ENCODE results near the gene ASMTL.
"Not testable (repeated sequence)": the region's sequence is repeated elsewhere in the genome, so short reads cannot be mapped to it uniquely, and the experiment has no call there.

DNA sequence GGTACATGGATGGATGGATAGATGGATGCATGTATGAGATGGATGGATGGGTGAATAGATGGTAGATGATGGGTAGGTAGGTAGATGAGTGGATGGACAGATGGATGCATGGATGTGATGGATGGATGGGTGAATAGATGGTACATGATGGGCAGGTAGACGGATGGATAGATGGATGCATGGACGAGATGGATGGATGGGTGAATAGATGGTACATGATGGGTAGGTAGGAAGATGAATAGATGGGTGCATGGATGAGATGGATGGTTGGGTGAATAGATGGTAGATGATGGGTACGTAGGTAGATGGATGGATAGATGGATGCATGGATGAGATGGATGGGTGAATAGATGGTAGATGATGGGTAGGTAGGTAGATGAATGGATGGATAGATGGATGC is 48.8 kb downstream of the ASMTL start:
- TF ChIP-seq, protein P1, sequence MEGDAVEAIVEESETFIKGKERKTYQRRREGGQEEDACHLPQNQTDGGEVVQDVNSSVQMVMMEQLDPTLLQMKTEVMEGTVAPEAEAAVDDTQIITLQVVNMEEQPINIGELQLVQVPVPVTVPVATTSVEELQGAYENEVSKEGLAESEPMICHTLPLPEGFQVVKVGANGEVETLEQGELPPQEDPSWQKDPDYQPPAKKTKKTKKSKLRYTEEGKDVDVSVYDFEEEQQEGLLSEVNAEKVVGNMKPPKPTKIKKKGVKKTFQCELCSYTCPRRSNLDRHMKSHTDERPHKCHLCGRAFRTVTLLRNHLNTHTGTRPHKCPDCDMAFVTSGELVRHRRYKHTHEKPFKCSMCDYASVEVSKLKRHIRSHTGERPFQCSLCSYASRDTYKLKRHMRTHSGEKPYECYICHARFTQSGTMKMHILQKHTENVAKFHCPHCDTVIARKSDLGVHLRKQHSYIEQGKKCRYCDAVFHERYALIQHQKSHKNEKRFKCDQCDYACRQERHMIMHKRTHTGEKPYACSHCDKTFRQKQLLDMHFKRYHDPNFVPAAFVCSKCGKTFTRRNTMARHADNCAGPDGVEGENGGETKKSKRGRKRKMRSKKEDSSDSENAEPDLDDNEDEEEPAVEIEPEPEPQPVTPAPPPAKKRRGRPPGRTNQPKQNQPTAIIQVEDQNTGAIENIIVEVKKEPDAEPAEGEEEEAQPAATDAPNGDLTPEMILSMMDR (IDR thresholded peaks at IDR 0.05), result not testable (repeated sequence)
- TF ChIP-seq EP300 (IDR thresholded peaks at IDR 0.05; ENCODE audit: low read depth); POLR2A (IDR thresholded peaks at IDR 0.05): not testable (repeated sequence)
